ENCODE measurements around the gene SMG5. TPM values are rescaled to one million over a fixed set of nuclear protein-coding genes. Genes with fewer than 3 reads are reported as not detected.

Gene SMG5
- total RNA-seq, 1 experiment from 2014 or later = 109 TPM

GRCh38 chr1:156293895-156294294 is 11.3 kb upstream of the SMG5 start:
- Mint-ChIP-seq H3K27ac (no peak overlapping the region), H3K9me3 (no peaks in the 10 kb centered on the region), H3K27me3 (ENCODE audit: low read depth) (no peaks in the 10 kb centered on the region; the same call in 1 of the 2 replicates), H3K36me3 (no peaks in the 10 kb centered on the region), H3K4me3 (no peak overlapping the region), H3K4me1 (peaks cover 7% of the 10 kb centered on the region)
- CTCF ChIA-PET = interaction anchor here (1.5 kb wide), 2 partner anchors 12 to 66 kb away, joined by 3 to 4 read pairs; partner anchors contain the start of gene SMG5
- no peak for TF ChIP-seq GTF2I (CRISPR knock-in tag; conservative IDR thresholded peaks at IDR 0.05)
- TF ChIP-seq, protein P1, sequence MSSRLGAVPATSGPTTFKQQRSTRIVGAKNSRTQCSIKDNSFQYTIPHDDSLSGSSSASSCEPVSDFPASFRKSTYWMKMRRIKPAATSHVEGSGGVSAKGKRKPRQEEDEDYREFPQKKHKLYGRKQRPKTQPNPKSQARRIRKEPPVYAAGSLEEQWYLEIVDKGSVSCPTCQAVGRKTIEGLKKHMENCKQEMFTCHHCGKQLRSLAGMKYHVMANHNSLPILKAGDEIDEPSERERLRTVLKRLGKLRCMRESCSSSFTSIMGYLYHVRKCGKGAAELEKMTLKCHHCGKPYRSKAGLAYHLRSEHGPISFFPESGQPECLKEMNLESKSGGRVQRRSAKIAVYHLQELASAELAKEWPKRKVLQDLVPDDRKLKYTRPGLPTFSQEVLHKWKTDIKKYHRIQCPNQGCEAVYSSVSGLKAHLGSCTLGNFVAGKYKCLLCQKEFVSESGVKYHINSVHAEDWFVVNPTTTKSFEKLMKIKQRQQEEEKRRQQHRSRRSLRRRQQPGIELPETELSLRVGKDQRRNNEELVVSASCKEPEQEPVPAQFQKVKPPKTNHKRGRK (CRISPR knock-in tag; IDR thresholded peaks at IDR 0.05; ENCODE audit: borderline replicate concordance) = no peak
- no peak for TF ChIP-seq SMAD3 (CRISPR knock-in tag; IDR thresholded peaks at IDR 0.05; ENCODE audit: borderline replicate concordance)
- TF ChIP-seq ZNF263 (CRISPR knock-in tag; IDR thresholded peaks at IDR 0.05; ENCODE audit: low read depth) = no peak
- TF ChIP-seq PRRX2 (CRISPR knock-in tag; IDR thresholded peaks at IDR 0.05) = no peak
- TF ChIP-seq ZBTB21 (CRISPR knock-in tag; IDR thresholded peaks at IDR 0.05; ENCODE audit: borderline replicate concordance) = no peak
- no peak for TF ChIP-seq ZNF121 (CRISPR knock-in tag; IDR thresholded peaks at IDR 0.05)
- TF ChIP-seq OVOL2 (CRISPR knock-in tag; IDR thresholded peaks at IDR 0.05; ENCODE audit: borderline replicate concordance) = no peak
- no peak for TF ChIP-seq GRHL2 (CRISPR knock-in tag; IDR thresholded peaks at IDR 0.05; ENCODE audit: insufficient replicate concordance, severe bottlenecking)
- TF ChIP-seq ZNF232 (CRISPR knock-in tag; IDR thresholded peaks at IDR 0.05) = no peak
- TF ChIP-seq ZNF138 (CRISPR knock-in tag; conservative IDR thresholded peaks at IDR 0.05) = no peak
- TF ChIP-seq ZNF219 (CRISPR knock-in tag; IDR thresholded peaks at IDR 0.05; ENCODE audit: borderline replicate concordance) = no peak
- no peak for TF ChIP-seq CREB1 (CRISPR knock-in tag; IDR thresholded peaks at IDR 0.05)
- TF ChIP-seq, protein P2, sequence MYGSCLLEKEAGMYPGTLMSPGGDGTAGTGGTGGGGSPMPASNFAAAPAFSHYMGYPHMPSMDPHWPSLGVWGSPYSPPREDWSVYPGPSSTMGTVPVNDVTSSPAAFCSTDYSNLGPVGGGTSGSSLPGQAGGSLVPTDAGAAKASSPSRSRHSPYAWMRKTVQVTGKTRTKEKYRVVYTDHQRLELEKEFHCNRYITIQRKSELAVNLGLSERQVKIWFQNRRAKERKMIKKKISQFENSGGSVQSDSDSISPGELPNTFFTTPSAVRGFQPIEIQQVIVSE (CRISPR knock-in tag; IDR thresholded peaks at IDR 0.05; ENCODE audit: borderline replicate concordance) = no peak
- no peak for TF ChIP-seq FOXJ3 (CRISPR knock-in tag; IDR thresholded peaks at IDR 0.05; ENCODE audit: borderline replicate concordance)
- no peak for TF ChIP-seq CREM (CRISPR knock-in tag; IDR thresholded peaks at IDR 0.05)
- no peak for TF ChIP-seq E2F5 (CRISPR knock-in tag; IDR thresholded peaks at IDR 0.05)
- no peak for TF ChIP-seq ELF4 (CRISPR knock-in tag; IDR thresholded peaks at IDR 0.05; ENCODE audit: low read depth)
- no peak for TF ChIP-seq ZNF671 (CRISPR knock-in tag; IDR thresholded peaks at IDR 0.05)
- no peak for TF ChIP-seq KAT7 (CRISPR knock-in tag; IDR thresholded peaks at IDR 0.05; ENCODE audit: borderline replicate concordance)
- ATAC-seq (no peak), DNase-seq (ENCODE audit: low spot score) (no peak)
- POLR2A ChIA-PET = no interaction called here

- no peaks in the 10 kb centered on the region for H3K27me3 Mint-ChIP-seq (ENCODE audit: low read depth)
- H3K4me1 Mint-ChIP-seq = peaks cover 7% of the 10 kb centered on the region
- DNase-seq (ENCODE audit: low spot score) = no peak
- ChIA-PET CTCF (interaction anchor here (1.5 kb wide), 1 partner anchor 11 kb away, joined by 4 read pairs; the partner anchor contains the start of gene SMG5), POLR2A (no interaction called here)
- H3K9me3 Mint-ChIP-seq = no peaks in the 10 kb centered on the region
- no peaks in the 10 kb centered on the region for H3K36me3 Mint-ChIP-seq
- ATAC-seq = no peak
- H3K4me3 Mint-ChIP-seq = no peak overlapping the region
- H3K27ac Mint-ChIP-seq = no peak overlapping the region
- TF ChIP-seq FOXP4 (CRISPR knock-in tag; IDR thresholded peaks at IDR 0.05) (no peak), GTF2I (CRISPR knock-in tag; conservative IDR thresholded peaks at IDR 0.05) (no peak), SMAD3 (CRISPR knock-in tag; IDR thresholded peaks at IDR 0.05; ENCODE audit: borderline replicate concordance) (no peak), ZNF317 (CRISPR knock-in tag; IDR thresholded peaks at IDR 0.05; ENCODE audit: borderline replicate concordance, low read depth) (no peak), USF1 (CRISPR knock-in tag; IDR thresholded peaks at IDR 0.05) (no peak)
- TF ChIP-seq, protein P3, sequence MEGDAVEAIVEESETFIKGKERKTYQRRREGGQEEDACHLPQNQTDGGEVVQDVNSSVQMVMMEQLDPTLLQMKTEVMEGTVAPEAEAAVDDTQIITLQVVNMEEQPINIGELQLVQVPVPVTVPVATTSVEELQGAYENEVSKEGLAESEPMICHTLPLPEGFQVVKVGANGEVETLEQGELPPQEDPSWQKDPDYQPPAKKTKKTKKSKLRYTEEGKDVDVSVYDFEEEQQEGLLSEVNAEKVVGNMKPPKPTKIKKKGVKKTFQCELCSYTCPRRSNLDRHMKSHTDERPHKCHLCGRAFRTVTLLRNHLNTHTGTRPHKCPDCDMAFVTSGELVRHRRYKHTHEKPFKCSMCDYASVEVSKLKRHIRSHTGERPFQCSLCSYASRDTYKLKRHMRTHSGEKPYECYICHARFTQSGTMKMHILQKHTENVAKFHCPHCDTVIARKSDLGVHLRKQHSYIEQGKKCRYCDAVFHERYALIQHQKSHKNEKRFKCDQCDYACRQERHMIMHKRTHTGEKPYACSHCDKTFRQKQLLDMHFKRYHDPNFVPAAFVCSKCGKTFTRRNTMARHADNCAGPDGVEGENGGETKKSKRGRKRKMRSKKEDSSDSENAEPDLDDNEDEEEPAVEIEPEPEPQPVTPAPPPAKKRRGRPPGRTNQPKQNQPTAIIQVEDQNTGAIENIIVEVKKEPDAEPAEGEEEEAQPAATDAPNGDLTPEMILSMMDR (IDR thresholded peaks at IDR 0.05) = no peak
- TF ChIP-seq, protein P2 (CRISPR knock-in tag; IDR thresholded peaks at IDR 0.05; ENCODE audit: borderline replicate concordance) = no peak
- TF ChIP-seq, protein P4, sequence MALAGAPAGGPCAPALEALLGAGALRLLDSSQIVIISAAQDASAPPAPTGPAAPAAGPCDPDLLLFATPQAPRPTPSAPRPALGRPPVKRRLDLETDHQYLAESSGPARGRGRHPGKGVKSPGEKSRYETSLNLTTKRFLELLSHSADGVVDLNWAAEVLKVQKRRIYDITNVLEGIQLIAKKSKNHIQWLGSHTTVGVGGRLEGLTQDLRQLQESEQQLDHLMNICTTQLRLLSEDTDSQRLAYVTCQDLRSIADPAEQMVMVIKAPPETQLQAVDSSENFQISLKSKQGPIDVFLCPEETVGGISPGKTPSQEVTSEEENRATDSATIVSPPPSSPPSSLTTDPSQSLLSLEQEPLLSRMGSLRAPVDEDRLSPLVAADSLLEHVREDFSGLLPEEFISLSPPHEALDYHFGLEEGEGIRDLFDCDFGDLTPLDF (CRISPR knock-in tag; IDR thresholded peaks at IDR 0.05) = no peak
Observed at GRCh38 chr1:156293098-156293434, 10.4 kb upstream of the SMG5 start.

All from WTC11 (cell line).